GM18502 (cell line): ENCODE results near the gene SRSF6.
A peak's percentile ranks its signal among the peaks of the same experiment; 100 is the strongest.
"Not testable (repeated sequence)": the region's sequence is repeated elsewhere in the genome, so short reads cannot be mapped to it uniquely, and the experiment has no call there.

Experiments
- ATAC-seq: cut with Tn5 transposase; IDR thresholded peaks from one replicate; pipeline ENCODE4 v1.9.1; 2021; ENCODE audit warnings: mild to moderate bottlenecking; ENCODE audit not compliant: unreplicated experiment, poor library complexity

SRSF6 gene

DNA sequence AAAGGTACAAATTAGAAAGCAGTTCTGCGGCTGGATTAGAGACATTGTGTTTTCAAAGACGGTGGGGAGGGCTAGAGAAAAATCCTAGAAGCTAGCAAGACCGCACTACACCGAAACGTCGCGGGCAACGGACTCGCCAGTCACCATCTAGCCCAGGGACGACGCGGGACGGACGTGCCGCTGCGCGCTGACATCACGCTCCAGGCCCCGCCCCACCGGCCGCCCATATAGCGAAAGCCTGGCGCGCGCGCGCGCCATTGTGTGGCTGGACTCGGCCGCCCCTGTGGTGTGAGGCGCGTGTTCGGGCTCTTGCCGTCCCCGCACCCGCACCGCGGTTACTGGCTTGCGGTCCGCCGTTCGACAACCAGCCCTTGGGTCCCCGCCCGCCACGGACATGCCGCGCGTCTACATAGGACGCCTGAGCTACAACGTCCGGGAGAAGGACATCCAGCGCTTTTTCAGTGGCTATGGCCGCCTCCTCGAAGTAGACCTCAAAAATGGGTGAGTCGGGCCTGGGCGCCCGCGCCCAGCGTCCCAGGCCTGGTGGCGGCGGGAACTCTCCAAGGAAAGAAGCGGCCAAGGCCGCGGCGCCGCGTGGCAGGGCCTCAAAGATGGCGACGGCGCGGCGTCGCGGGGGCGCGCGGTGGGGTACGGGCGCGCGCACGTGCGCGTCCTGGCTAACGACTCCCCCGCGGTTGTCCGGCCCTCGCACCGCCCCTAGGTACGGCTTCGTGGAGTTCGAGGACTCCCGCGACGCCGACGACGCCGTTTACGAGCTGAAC, at the start of gene SRSF6:
SRSF6 (plus strand) TSS at position 257 of the 782 bp plus-strand sequence; CDS start at position 395, 138 bp downstream.
- ATAC-seq = peak; percentile 89

DNA sequence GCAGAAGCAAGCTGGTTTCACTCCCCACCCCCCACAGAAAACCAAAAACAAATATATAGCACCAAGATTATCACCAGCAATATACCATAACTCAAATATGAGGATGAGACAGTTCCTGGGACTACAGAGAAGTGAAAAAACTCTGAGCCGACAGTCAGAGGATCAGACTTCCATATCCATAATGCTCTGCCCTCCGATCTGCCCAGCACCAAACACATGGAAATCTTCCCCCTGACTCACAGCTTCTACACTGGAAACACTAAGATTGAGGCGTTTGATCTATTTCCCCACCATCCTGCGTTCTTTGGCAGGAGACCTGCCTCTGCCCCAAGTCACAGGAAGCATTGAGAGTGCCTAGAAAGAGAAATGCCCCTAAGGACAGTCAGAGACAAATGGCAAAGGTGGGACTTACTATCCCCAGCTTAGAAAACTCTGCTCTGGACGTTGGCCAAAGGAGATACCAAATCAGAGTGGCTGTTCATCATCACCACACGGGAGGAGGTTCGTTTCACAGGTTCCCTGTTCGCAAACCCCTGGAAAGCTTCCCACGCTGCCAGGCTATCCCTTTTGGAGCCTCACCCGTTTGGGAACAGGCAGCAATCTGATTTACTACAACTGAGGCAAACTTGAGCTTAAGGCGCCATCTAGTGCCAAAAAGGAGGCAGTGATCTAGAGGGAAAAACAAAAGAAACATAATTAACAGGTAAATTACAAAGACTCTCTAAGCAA, 48.7 kb upstream of the SRSF6 start:
- no peak for ATAC-seq

DNA sequence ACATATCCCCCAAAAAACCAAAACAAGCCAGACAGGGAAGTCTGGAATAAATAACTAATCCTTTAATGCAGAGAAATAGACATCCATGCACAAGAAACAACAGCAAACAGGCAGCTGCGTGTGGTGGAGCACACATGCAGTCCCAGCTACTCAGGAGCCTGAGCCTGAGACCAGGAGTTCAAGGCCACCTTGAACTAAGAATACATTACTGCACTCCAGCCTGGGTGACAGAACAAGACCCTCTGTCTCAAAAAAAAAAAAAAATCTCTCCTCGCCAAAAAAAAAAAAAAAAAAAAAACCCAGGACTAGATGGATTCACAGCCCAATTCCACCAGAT, 48.2 kb upstream of the SRSF6 start:
- ATAC-seq = no peak

DNA sequence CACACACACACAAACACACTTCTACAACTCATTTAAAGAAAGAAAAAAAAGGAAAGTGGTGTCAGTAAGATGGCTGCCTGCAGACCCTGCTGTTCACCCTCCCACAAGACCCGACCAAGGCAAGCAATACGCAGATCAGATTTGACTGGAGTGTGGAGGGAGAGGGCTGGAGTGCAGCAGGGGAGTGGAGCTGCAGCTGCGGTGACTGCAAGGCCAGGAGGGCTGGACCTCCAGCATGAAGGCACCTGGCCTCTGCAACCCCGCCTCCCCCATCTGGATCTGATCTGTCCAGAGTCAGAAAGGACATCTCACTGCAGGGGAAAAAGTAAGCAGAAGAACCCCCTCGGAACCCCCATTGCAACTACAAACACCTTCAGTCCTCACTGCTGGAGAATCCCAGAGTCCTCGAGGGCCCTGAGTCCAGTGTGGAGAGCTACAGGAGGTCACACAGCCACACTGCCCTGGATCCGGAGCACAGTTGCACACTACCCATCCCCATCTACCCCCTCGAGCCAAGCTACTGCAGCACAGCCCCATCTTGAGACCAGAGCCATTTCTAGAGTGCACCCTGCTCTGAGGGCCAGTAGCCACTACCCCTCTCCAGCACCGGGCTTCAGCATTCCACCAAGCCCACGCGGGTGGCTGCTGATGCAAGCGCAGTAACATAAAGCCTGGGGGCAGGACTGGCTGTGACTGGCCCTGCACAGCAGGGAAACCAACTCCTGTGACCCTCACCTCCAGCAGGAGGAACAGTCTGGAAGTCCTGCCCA, 41.9 kb upstream of the SRSF6 start:
- ATAC-seq = no peak

DNA sequence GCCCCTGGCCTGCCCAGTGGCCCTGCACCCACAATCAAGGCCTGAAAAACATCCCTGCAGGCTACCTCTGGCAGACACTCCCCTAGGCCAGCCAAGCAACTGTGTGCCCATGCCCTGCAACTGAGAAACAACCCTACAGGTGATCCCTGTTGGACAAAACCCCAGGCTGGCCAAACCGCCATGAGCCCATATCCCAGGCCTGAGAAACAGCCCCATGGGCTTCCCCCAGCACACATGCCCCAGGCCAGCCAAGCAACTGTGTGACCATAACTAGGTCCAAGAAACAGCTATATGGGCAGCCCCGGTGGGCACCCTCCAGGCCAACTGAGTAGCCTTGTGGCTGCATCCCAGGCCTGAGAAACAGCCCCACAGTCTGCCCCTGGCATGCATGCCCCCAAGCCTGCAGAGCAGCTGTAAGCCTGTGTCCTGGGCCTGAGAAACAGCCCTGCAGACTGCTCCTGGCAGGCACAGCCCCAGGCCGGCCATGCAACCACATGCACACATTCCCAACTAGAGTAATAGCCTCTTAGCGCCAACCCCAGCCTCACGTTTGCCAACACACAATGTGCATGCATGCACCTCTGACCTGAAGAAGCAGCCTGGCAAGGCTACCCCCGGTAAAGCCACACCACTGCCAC, 41.0 kb upstream of the SRSF6 start:
- no peak for ATAC-seq

DNA sequence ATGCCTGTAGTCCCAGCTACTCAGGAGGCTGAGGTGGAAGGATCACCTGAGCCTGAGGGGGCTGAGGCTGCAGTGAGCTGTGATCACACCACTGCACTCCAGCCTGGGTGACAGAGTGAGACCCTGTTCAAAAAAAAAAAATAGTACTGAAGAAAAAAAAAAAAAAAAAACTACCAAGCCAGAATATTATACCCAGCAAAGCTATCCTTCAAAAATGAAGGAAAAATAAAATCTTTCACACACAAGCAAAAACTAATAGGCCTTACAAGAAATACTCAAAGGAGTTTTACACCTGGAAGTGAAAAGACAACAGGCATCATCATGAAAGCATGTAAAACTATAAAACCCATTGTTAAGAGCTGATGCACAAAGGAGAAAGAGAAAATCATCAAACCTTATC, 37.5 kb upstream of the SRSF6 start:
- no peak for ATAC-seq

DNA sequence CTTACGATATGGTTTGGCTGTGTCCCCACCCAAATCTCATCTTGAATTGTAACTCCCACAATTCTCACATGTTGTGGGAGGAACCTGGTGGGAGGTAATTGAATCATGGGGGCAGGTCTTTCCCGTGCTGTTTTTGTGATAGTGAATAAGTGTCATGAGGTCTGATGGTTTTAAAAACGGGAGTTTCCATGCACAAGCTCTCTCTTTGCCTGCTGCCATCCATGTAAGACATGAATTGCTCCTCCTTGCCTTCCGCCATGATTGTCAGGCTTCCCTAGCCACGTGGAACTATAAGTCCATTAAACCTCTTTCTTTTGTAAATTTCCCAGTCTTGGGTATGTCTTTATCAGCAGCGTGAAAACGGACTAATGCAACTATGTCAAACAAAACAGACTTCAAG, 36.8 kb upstream of the SRSF6 start:
- not testable (repeated sequence) for ATAC-seq

DNA sequence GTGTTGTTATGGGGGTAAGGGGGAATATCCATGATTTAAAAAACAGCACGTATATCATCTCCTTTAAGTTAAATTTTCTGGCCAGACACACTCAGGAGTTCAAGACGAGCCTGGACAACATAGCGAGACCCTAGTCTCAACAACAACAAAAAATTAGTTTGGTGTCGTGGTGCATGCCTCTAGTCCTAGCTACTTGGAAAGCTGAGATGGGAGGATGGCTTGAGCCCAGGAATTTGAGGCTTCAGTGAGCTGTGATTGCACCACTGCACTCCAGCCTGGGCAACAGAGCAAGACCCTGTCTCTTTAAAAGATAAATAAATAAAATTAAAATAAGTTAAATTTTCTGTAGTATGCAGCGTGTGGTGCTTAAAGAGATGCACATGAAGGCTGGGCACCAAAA, 31.5 kb upstream of the SRSF6 start:
- ATAC-seq = no peak

DNA sequence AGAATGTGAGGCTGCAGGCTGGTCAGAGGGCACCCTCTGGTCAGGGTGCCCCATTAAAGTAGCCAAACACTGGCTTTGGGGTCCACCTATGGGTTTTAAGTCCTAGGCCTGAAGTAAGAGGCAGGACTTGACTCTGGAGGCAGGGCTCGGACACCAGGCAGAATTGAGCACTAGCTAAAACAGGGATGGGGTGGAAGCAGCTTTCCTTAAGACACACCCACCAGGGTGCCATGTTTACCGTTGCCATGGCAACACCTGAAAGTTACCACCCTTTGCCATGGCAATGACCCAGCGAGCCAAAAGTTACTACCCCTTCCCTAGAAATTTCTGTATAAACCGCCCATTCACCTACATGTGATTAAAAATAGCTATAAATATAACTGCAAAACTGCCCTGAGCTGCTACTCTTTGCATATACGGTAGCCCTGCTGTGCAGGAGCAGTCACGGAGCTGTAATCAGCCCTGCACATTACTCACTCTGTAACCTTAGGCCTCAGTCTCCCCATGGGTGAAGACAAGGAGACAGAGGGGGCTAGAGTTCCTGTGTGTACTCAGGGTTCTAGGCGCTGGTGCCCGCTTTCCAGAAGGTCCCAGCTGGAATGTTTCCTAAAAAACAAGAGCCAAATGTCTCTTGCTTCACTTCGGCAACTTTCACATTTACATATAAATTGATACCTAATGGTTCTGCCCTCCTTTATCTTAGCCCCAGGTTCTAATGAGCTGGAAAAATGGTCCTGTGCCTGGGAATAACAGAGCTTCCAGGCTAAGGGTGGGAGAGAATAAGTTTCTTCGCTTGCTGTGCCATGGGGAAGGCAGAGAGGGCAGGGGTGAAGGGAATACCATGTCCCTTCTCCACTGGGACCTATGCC, 27.2 kb upstream of the SRSF6 start:
- no peak for ATAC-seq

DNA sequence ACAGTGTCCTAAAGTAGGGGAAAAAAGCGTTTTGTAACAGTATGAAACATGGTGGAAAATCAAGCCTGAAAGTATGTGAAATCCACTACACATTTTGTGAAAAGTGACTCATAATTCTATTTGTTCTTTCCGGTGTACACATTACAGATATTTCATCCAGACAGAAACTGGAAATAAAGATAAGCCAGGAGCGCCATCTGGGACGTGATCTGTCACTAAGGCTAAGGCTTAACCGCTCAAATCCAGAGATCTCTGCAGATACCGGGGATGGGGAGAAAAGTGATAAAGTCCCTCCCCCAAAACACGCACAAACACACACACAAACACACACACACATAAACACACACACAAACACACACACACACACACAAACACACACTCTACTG, 26.6 kb upstream of the SRSF6 start:
- no peak for ATAC-seq

DNA sequence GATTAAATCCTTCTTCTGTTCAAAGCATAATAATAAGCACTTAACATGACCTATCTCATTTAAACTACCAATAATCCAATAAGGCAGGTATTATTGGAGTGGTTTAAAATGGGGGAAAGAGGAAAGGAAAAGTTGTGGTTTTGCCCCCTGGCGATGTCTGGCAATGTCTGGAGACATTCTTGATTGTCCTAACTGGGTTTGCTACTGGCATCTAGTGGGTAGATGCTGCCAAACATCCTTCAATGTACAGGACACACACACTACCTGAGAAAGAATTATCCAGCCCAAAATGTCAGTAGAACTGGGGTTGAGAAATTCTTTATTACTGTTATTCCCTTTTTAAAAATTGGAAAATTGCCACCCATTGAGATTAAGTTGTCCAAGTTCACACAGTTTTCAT, 25.2 kb upstream of the SRSF6 start:
- no peak for ATAC-seq

DNA sequence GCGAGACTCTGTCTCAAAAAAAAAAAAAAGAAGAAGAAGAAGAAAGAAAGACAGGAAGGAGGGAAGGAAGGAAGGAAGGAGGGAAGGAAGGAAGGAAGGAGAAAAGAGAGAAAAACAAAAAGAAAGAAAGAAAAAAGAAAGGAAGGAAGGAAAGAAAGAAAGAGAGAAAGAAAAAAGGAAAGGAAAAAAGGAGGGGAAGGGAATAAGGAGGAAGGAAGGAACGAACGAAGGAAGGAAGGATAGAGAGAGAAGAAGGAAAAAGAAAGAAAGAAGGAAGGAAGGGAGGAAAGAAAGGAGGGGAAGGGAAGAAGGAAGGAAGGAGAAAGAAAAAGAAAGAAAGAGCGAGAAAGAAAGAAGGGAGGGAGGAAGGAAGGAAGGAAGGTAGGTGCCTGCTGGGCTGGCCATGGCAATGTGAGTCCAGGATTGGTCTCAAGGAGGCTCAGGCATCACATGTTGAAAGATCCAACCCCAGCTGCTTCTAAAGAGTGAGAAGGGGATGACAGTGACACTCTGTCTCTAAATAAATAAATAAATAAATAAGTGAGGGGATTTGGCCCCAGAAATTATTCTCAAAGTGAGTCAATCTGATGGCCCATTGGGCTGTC, 24.3 kb upstream of the SRSF6 start:
- no peak for ATAC-seq

DNA sequence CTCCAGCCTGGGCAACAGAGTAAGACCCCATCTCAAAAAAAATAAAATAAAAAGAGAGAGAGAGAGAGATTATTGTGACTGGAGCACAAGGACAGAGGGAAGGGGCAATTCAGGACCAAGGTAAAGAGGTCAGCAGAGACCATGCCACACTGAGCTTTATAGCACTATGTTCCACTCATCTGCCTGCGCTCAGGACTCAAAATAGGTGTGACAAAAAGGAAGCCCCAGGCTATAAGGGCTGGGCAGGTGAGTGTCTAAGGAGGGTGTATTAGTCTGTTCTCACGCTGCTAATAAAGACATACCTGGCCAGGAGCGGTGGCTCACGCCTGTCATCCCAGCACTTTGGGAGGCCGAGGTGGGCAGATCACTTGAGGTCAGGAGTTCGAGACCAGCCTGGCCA, 23.1 kb upstream of the SRSF6 start:
- ATAC-seq = no peak

DNA sequence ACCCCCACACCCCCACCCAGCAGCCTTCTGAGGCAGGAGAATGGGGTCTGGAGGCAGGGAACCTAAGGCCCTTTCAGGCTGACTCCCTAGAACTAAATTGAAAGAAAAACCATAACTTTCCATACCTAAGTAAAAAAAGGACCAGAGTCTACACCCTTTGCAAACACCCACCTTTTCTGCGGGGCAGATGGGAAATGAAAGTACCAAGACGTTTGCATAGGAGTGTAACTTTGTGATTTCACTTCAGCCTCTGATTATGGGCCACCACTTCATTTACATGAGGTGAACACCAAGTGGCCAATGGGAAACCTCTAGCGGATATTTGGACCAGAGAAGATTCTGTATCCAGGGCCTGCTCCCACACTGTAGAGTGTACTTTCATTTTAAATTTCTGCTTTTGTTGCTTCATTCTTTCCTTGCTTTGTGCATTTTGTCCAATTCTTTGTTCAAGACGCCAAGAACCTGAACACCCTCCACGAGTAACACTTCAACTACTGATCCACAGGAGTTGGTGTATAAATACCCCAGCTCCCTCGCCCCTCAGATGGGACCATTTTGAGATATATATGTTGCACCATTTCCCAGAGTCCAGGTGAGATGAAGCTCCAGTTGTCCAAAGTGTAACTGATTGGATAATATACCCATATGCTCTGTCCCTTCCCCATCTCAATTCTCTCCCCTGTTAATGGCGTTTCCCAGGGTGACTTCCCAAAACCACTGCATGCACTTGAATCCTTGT, 18.9 kb upstream of the SRSF6 start:
- ATAC-seq = peak; percentile 93

DNA sequence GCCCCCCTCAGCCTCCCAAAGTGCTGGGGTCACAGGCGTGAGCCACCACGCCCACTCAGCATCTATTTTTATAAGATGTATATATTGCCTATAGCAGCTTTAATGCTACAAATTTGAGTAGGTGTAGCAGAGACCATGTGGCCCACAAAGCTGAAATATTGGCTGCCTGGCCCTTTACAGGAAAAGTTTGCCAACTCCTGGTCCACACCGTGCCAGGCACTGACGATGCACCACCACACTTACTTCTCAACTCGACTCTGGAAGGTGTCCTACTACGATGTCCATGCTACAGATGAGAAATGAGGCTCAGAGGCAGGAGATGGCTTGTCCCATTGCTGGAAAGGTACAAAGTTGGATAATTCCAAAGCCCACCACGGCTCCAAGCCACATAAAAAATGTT, 17.2 kb upstream of the SRSF6 start:
- no peak for ATAC-seq

DNA sequence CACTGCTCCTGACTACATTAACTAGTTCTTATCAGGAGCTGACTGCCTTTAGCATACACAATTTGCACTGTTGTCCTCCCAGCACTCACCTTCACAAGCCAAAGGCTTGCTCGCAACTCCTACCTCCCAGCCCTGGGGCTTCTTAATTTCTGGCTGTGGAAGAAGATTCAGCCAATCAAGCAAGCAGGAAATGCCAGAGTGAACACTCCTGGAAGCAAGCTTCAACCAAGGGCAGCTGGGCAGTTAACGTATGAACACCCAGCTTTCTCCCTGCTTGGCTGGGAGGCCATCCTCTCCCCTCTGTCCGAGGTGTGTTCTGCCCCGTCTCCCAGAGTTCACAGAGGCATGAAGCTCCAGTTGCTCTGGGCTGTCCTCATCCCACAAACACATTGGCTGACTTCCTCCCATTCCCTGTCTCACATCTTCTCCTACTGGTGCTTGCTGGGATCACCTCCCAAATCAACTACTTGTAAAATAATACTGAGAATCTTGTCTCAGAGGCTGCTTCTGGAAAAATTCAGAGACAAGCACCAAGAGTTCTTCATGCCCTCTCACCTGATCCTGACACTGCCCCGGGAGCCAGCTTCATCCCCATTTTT, 15.3 kb upstream of the SRSF6 start:
- no peak for ATAC-seq

DNA sequence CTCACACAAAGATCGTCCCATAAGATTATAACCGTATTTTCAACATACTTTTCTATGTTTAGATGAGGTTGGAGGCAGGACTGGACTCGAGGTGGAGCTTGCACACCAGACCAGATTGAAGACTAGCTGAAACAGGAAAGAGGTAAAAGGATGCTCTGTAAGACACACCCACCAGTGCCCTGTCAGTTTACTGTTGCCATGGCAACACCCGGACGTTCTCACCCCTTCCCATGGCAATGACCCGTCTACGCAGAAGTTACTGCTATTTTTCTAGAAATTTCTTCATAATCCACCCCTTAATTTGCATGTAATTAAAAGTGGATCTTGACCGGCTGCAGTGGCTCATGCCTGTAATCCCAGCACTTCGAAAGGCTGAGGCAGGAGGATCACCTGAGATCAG, 13.6 kb upstream of the SRSF6 start:
- no peak for ATAC-seq

DNA sequence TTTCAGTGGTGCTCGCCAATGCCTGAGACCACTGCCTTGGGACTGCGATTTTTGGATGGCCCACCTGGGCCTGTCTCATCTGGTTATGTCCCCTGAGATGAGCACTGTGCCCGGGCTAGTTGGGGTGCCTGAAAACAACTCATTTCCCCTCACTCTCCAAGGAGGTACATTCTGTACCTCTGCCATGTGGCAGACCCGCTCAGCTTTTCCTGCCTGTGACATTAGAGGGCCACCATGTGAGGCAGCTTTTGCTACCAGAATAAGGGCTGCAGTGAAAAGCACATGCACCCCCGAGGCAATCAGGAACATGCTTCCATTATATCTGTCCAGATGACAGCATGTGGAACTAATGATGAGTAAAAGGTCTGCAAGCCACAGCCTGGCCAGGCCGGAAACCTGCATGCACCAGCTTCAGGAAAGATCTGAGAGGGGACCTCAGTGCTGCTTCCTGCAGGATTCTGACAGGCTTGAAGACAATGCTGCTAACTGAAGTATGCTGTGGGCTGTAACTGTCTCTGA, 11.3 kb upstream of the SRSF6 start:
- ATAC-seq = no peak
